Activated CD8-positive, alpha-beta memory T cell treated with anti-CD3 and anti-CD28 coated beads, Interleukin-2, amount 50 U/mL, for 1 hour (primary cell): ENCODE results near the gene TREML1.

ENCODE experiments used
- DNase-seq: peaks from one replicate; pipeline ENCODE4 v3.0.0-alpha.2; 2020; ENCODE audit errors: extremely low read depth

TREML1 gene

GRCh38 chr6:41177695-41178094 lies 23.5 kb upstream of the TREML1 start:
- no peak for DNase-seq

- no peak for DNase-seq
Measured at GRCh38 chr6:41177287-41177686, 23.1 kb upstream of the TREML1 start.

- DNase-seq: no peak
Measured at GRCh38 chr6:41176189-41176588, 22.0 kb upstream of the TREML1 start.

- no peak for DNase-seq
Measured at GRCh38 chr6:41175084-41175483, 20.9 kb upstream of the TREML1 start.

- DNase-seq: no peak
Measured at GRCh38 chr6:41174610-41175009, 20.5 kb upstream of the TREML1 start.

GRCh38 chr6:41171908-41172307 lies 17.8 kb upstream of the TREML1 start:
- no peak for DNase-seq

- no peak for DNase-seq
Measured at GRCh38 chr6:41170547-41171160, 16.5 kb upstream of the TREML1 start.

- DNase-seq: no peak
Measured at GRCh38 chr6:41167173-41167963, 13.2 kb upstream of the TREML1 start.

GRCh38 chr6:41164551-41165120 lies 10.5 kb upstream of the TREML1 start:
- DNase-seq: no peak

GRCh38 chr6:41163419-41163717 lies 9.2 kb upstream of the TREML1 start:
- no peak for DNase-seq

GRCh38 chr6:41162687-41163418 lies 8.7 kb upstream of the TREML1 start, which contains the start of gene TREM2:
TREM2 (minus strand) TSS chr6:41163116; CDS start chr6:41163082, 34 bp downstream.
- DNase-seq: no peak

GRCh38 chr6:41161851-41162552 lies 7.9 kb upstream of the TREML1 start:
- no peak for DNase-seq

GRCh38 chr6:41161380-41161779 lies 7.2 kb upstream of the TREML1 start:
- no peak for DNase-seq

GRCh38 chr6:41160933-41161332 lies 6.8 kb upstream of the TREML1 start:
- DNase-seq: no peak

GRCh38 chr6:41159415-41160082 lies 5.4 kb upstream of the TREML1 start:
- no peak for DNase-seq

- no peak for DNase-seq
Measured at GRCh38 chr6:41157323-41157722, 3.2 kb upstream of the TREML1 start.

GRCh38 chr6:41156771-41157170 lies 2.6 kb upstream of the TREML1 start:
- no peak for DNase-seq

GRCh38 chr6:41156001-41156400 lies 1.9 kb upstream of the TREML1 start:
- DNase-seq: no peak

GRCh38 chr6:41155132-41155805 lies 1.1 kb upstream of the TREML1 start:
- no peak for DNase-seq

GRCh38 chr6:41153451-41153850 lies 696 bp downstream of the TREML1 start:
- no peak for DNase-seq

GRCh38 chr6:41150671-41151070 lies 3.5 kb downstream of the TREML1 start:
- DNase-seq: no peak
